IMR-90 (cell line): Measurements from ENCODE around the gene HSD17B8. TPM values are rescaled to one million over a fixed set of nuclear protein-coding genes. Genes with fewer than 3 reads are reported as not detected.

Experiments used
- ATAC-seq: fragments of 200-7000 bp; cut with Tn5 transposase; 2 replicates; pipeline ENCODE4 v1.9.1; 2020; ENCODE audit warnings: low read depth, mild to moderate bottlenecking, moderate library complexity
- BruUV-seq: library from RNA; stranded (reverse); fragments of 400-500 nt; replicated peaks from 2 replicates; lab custom pipeline; 2021; lab: Mats Ljungman, UMichigan
- CTCF ChIA-PET: fragments of 300-600 bp; formaldehyde crosslinking; extraction: SDS; loops from one replicate; lab custom pipeline; 2021; ENCODE audit warnings: antibody characterized with exemption; lab: Yijun Ruan, JAX
- POLR2A ChIA-PET: fragments of 300-600 bp; sonication (Branson Sonifier 250); formaldehyde crosslinking; loops from one replicate; lab custom pipeline; 2022; ENCODE audit warnings: antibody characterized with exemption; ENCODE audit not compliant: unreplicated experiment; lab: Charles Lee
- DNase-seq: peaks from one replicate; pipeline ENCODE4 v3.0.0; 2013
- H2AFZ ChIP-seq: replicated peaks from 2 replicates; pipeline ENCODE3; 2013; ENCODE audit warnings: low read length, mild to moderate bottlenecking; ENCODE audit not compliant: poor library complexity
- H2AK5ac ChIP-seq: 2 replicates; pipeline ENCODE4 v1.6.1; 2013; ENCODE audit warnings: low read depth, low read length, inconsistent platforms
- H2AK9ac ChIP-seq: replicated peaks from 2 replicates; pipeline ENCODE3; 2013; ENCODE audit warnings: mild to moderate bottlenecking, low read depth, low read length, moderate library complexity; ENCODE audit not compliant: poor library complexity
- H2BK120ac ChIP-seq: 2 replicates; pipeline ENCODE4 v1.6.1; 2013; ENCODE audit warnings: low read depth, low read length, inconsistent platforms
- H2BK15ac ChIP-seq: 3 replicates; pipeline ENCODE4 v1.6.1; 2013; ENCODE audit warnings: low read depth, low read length, inconsistent platforms
- H2BK20ac ChIP-seq: 2 replicates; pipeline ENCODE4 v1.6.1; 2013; ENCODE audit warnings: low read depth, mild to moderate bottlenecking, inconsistent platforms, low read length, moderate library complexity
- H2BK5ac ChIP-seq: 2 replicates; pipeline ENCODE4 v1.6.1; 2013; ENCODE audit warnings: mild to moderate bottlenecking, low read depth, low read length, inconsistent platforms; ENCODE audit not compliant: poor library complexity, severe bottlenecking
- H3K14ac ChIP-seq: replicated peaks from 2 replicates; pipeline ENCODE4 v1.6.1; 2013; ENCODE audit warnings: low read depth, low read length, inconsistent platforms
- H3K18ac ChIP-seq: 2 replicates; pipeline ENCODE4 v1.6.1; 2013; ENCODE audit warnings: low read depth, low read length, control low read depth
- H3K23ac ChIP-seq: 2 replicates; pipeline ENCODE4 v1.6.1; 2013; ENCODE audit warnings: low read depth, low read length, inconsistent platforms
- H3K27ac ChIP-seq: 2 replicates; pipeline ENCODE4 v1.5.1; 2013; ENCODE audit warnings: mild to moderate bottlenecking, control low read depth, low read length; ENCODE audit not compliant: insufficient read depth
- H3K27me3 ChIP-seq: 2 replicates; pipeline ENCODE4 v1.6.1; 2013; ENCODE audit warnings: low read length; ENCODE audit not compliant: control insufficient read depth, insufficient read depth
- H3K36me3 ChIP-seq: 2 replicates; pipeline ENCODE4 v1.6.1; 2013; ENCODE audit warnings: low read length, mixed read lengths; ENCODE audit not compliant: control insufficient read depth, insufficient read depth
- H3K4ac ChIP-seq: 2 replicates; pipeline ENCODE4 v1.6.1; 2013; ENCODE audit warnings: low read depth, low read length, inconsistent platforms
- H3K4me1 ChIP-seq: 2 replicates; pipeline ENCODE4 v1.6.1; 2013; ENCODE audit warnings: low read length, mixed read lengths; ENCODE audit not compliant: control insufficient read depth, insufficient read depth
- H3K4me2 ChIP-seq: 2 replicates; pipeline ENCODE4 v1.6.1; 2013; ENCODE audit warnings: low read depth, mild to moderate bottlenecking, control low read depth, low read length, moderate library complexity
- H3K4me3 ChIP-seq: 2 replicates; pipeline ENCODE4 v1.5.1; 2013; ENCODE audit warnings: low read depth, mild to moderate bottlenecking, control low read depth, low read length, moderate library complexity; ENCODE audit not compliant: insufficient read depth
- H3K56ac ChIP-seq: 2 replicates; pipeline ENCODE4 v1.6.1; 2013; ENCODE audit warnings: low read length, inconsistent platforms; ENCODE audit not compliant: insufficient read depth; ENCODE audit errors: extremely low read depth
- H3K79me1 ChIP-seq, 2 experiments: 2 replicates each; pipeline ENCODE4 v1.6.1; 2013; ENCODE audit warnings: low read length in 2 of 2, inconsistent platforms in 1 of 2, low read depth in 1 of 2
- H3K9ac ChIP-seq: 2 replicates; pipeline ENCODE4 v1.6.1; 2013; ENCODE audit warnings: low read depth, low read length, control low read depth
- H3K9me1 ChIP-seq: 2 replicates; pipeline ENCODE4 v1.6.1; 2013; ENCODE audit warnings: low read length, inconsistent platforms; ENCODE audit not compliant: insufficient read depth
- H3K9me3 ChIP-seq: 2 replicates; pipeline ENCODE4 v1.6.1; 2013; ENCODE audit warnings: low read length; ENCODE audit not compliant: control insufficient read depth, insufficient read depth
- H4K20me1 ChIP-seq: 2 replicates; pipeline ENCODE4 v1.6.1; 2013; ENCODE audit warnings: low read length, inconsistent platforms; ENCODE audit not compliant: insufficient read depth
- H4K5ac ChIP-seq: 2 replicates; pipeline ENCODE4 v1.6.1; 2013; ENCODE audit warnings: mild to moderate bottlenecking, low read depth, low read length, control low read depth
- H4K8ac ChIP-seq, 2 experiments: 2 replicates each; pipeline ENCODE4 v1.6.1; 2013; ENCODE audit warnings: low read depth in 2 of 2, low read length in 2 of 2, control low read depth in 1 of 2, inconsistent platforms in 1 of 2
- H4K91ac ChIP-seq: 2 replicates; pipeline ENCODE4 v1.6.1; 2013; ENCODE audit warnings: low read depth, low read length, inconsistent platforms; ENCODE audit not compliant: insufficient read depth
- POLR2A ChIP-seq: IDR thresholded peaks from 2 replicates; pipeline ENCODE4 v1.6.1; 2012; ENCODE audit warnings: mild to moderate bottlenecking, low read depth, low read length
- WGBS, 2 experiments: methylation state at CpG; one replicate each; pipeline versions ENCODE4 v1.1.5 to v1.1.7; 2013; ENCODE audit warnings: missing lambda C conversion rate in 2 of 2; ENCODE audit not compliant: insufficient read length in 1 of 2; ENCODE audit errors: extremely low coverage in 2 of 2; 5-methylcytosine and 5-hydroxymethylcytosine counted together
- dilution Hi-C: fragments of 300-500 bp; cut with HindIII; formaldehyde crosslinking; loops from one replicate; pipeline ENCODE4 v1.14.3; 2018; ENCODE audit warnings: low sequenced_read_pairs; ENCODE audit not compliant: unreplicated experiment
- in situ Hi-C: fragments of 300-500 bp; cut with MboI; formaldehyde crosslinking; loops from 3 replicates; pipeline ENCODE4 v1.14.3; 2019; ENCODE audit warnings: low sequenced_read_pairs, inconsistent platforms, mixed read lengths
- intact Hi-C: fragments of 100-400 bp; cut with micrococcal nuclease; formaldehyde crosslinking; loops from 2 replicates; pipeline ENCODE4 v1.10.0; 2022
- polyA plus RNA-seq, 3 experiments: library from polyadenylated mRNA; depleted of rRNA; stranded (reverse); fragments of >200 nt; gene quantifications; 2 replicates each; pipeline ENCODE4 v1.2.3, GENCODE V29; 2012; ENCODE audit warnings: low replicate concordance in 1 of 3
- total RNA-seq: library from RNA; depleted of rRNA; stranded (reverse); fragments of >200 nt; gene quantifications from 2 replicates; pipeline ENCODE4 v1.2.3, GENCODE V29; 2012
- TF ChIP-seq, protein P1 (sequence below): fragments of 150-350 bp; IDR thresholded peaks from 2 replicates; pipeline ENCODE4 v1.6.1; 2016; ENCODE audit warnings: low read depth, mild to moderate bottlenecking, low read length, moderate library complexity, borderline replicate concordance

The HSD17B8 gene
- total and polyA plus RNA-seq, 2 of the 4 experiments (the other 2 are of a cell fraction): 1.6 to 4.3 TPM

DNA sequence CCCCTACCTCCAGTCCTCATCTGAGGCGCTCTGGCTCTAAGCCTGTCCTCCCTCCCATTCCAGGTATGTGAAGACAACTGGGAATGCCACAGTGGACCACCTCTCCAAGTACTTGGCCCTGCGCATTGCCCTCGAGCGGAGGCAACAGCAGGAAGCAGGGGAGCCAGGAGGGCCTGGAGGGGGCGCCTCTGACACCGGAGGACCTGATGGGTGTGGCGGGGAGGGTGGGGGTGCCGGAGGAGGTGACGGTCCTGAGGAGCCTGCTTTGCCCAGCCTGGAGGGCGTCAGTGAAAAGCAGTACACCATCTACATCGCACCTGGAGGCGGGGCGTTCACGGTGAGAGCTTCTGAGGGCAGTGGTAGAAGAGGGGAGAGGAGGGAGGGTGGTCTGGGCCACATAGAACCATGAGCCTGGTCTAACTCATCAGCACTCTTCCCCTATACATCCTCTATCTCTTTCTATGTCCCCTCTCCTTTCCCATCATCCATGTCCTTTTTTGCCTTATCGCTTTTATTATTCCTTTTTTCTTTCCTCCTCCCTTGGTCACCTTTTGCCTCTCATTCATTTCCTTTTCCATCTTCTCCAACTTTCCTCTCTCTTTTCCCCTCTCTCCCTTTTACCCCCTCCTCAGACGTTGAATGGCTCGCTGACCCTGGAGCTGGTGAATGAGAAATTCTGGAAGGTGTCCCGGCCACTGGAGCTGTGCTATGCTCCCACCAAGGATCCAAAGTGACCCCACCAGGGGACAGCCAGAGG, 7.4 kb downstream of the HSD17B8 start:
- ATAC-seq (no peak), DNase-seq (no peak)
- H2BK20ac ChIP-seq: no peak overlapping the region
- H4K5ac ChIP-seq: no peak overlapping the region
- no peak overlapping the region for H3K23ac ChIP-seq
- CTCF ChIA-PET: no interaction called here
- H2BK15ac ChIP-seq: no peak overlapping the region
- peaks cover 7 to 30% of the 10 kb centered on the region in 2 experiments for H3K79me1 ChIP-seq
- peak overlapping the region; percentile 68 for H2AK9ac ChIP-seq
- intact Hi-C loops (no loop called here), dilution Hi-C loops (no loop called here), in situ Hi-C loops (no loop called here)
- no peak overlapping the region for H2BK120ac ChIP-seq
- TF ChIP-seq, protein P1, sequence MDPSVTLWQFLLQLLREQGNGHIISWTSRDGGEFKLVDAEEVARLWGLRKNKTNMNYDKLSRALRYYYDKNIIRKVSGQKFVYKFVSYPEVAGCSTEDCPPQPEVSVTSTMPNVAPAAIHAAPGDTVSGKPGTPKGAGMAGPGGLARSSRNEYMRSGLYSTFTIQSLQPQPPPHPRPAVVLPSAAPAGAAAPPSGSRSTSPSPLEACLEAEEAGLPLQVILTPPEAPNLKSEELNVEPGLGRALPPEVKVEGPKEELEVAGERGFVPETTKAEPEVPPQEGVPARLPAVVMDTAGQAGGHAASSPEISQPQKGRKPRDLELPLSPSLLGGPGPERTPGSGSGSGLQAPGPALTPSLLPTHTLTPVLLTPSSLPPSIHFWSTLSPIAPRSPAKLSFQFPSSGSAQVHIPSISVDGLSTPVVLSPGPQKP: no peak
- 0 out of 2 replicates have a peak, but pooled peaks have one; percentile 15 for TF ChIP-seq POLR2A
- H3K9ac ChIP-seq: no peak overlapping the region
- peaks cover 14% of the 10 kb centered on the region for H3K27me3 ChIP-seq
- H3K18ac ChIP-seq: no peak overlapping the region
- no TSS peak for BruUV-seq
- H3K14ac ChIP-seq: no peak overlapping the region
- H3K4me1 ChIP-seq: peaks cover 5% of the 10 kb centered on the region
- H4K8ac ChIP-seq: no peak overlapping the region
- no peak overlapping the region for H3K4me2 ChIP-seq
- H3K4ac ChIP-seq: no peak overlapping the region
- no peak overlapping the region for H3K27ac ChIP-seq
- no peak overlapping the region for H3K4me3 ChIP-seq
- H2AFZ ChIP-seq: no peak overlapping the region
- peaks cover 1% of the 10 kb centered on the region; the same call in 1 of the 2 replicates for H3K9me1 ChIP-seq
- POLR2A ChIA-PET: no interaction called here
- H3K9me3 ChIP-seq: no peaks in the 10 kb centered on the region
- H3K56ac ChIP-seq: no peak overlapping the region
- H2BK5ac ChIP-seq: no peak overlapping the region
- H3K36me3 ChIP-seq: peaks cover 20% of the 10 kb centered on the region
- WGBS, 2 experiments: 100% methylated on average over 1 of the region's 18 CpGs
- H4K91ac ChIP-seq: no peak overlapping the region
- no peaks in the 10 kb centered on the region for H4K20me1 ChIP-seq
- H2AK5ac ChIP-seq: no peak overlapping the region
